Kidney epithelial cell (primary cell): ENCODE measurements around the gene UGGT1. TPM values are rescaled to one million over a fixed set of nuclear protein-coding genes. Genes with fewer than 3 reads are reported as not detected.

Source experiments
- DNase-seq: peaks from one replicate; pipeline ENCODE4 v3.0.0-alpha.2; 2010; ENCODE audit warnings: low read depth
- H3K27me3 ChIP-seq: 2 replicates; pipeline ENCODE4 v1.6.0; 2011; ENCODE audit warnings: low read length; ENCODE audit not compliant: control insufficient read depth, insufficient read depth
- H3K36me3 ChIP-seq: 2 replicates; pipeline ENCODE4 v1.5.1; 2011; ENCODE audit warnings: low read length; ENCODE audit not compliant: control insufficient read depth, insufficient read depth
- H3K4me3 ChIP-seq: 2 replicates; pipeline ENCODE4 v1.5.1; 2011; ENCODE audit warnings: low read depth, mild to moderate bottlenecking, control low read depth, low read length
- total RNA-seq: library from RNA; depleted of rRNA; stranded (reverse); fragments of >200 nt; gene quantifications from 2 replicates; pipeline ENCODE4 v1.2.3, GENCODE V29; 2015
- TF ChIP-seq, protein P1 (sequence below): IDR thresholded peaks from 2 replicates; pipeline ENCODE4 v1.5.1; 2011; ENCODE audit warnings: mild to moderate bottlenecking, moderate library complexity, low read length, control low read depth, inconsistent platforms; ENCODE audit not compliant: insufficient read depth, poor library complexity, severe bottlenecking

UGGT1 gene
- total RNA-seq, 1 donor from 2014 or later, result 67.8 TPM

- no peaks in the 10 kb centered on the region for H3K27me3 ChIP-seq
- TF ChIP-seq, protein P1, sequence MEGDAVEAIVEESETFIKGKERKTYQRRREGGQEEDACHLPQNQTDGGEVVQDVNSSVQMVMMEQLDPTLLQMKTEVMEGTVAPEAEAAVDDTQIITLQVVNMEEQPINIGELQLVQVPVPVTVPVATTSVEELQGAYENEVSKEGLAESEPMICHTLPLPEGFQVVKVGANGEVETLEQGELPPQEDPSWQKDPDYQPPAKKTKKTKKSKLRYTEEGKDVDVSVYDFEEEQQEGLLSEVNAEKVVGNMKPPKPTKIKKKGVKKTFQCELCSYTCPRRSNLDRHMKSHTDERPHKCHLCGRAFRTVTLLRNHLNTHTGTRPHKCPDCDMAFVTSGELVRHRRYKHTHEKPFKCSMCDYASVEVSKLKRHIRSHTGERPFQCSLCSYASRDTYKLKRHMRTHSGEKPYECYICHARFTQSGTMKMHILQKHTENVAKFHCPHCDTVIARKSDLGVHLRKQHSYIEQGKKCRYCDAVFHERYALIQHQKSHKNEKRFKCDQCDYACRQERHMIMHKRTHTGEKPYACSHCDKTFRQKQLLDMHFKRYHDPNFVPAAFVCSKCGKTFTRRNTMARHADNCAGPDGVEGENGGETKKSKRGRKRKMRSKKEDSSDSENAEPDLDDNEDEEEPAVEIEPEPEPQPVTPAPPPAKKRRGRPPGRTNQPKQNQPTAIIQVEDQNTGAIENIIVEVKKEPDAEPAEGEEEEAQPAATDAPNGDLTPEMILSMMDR, result no peak
- H3K36me3 ChIP-seq, result no peaks in the 10 kb centered on the region
- no peak for DNase-seq
- no peak overlapping the region for H3K4me3 ChIP-seq
Measured at GRCh38 chr2:128237081-128237534, 146.1 kb downstream of the UGGT1 start.

GRCh38 chr2:128237911-128238697 is 147.1 kb downstream of the UGGT1 start:
- TF ChIP-seq, protein P1, result no peak
- Histone ChIP-seq H3K36me3 (no peaks in the 10 kb centered on the region), H3K27me3 (no peaks in the 10 kb centered on the region), H3K4me3 (no peak overlapping the region)
- no peak for DNase-seq

DNA sequence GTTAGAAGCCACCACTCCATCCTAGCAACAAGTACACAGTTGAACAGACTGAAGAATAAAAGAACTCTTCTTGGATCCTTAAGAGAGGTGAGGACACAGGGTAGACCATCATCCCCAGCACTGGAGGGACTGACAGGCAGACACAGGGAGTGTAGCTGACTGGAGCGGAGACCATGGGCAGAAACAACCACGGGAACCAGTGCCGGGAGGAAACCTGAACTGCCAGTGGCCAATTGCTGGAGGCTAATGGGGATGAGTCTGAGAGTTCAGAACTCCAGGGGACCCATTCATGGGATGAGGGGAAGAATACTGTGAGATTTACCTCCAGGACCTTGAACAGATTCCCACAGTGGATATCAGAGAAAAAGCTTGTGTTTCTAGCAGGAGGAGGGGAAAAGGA is 150.9 kb downstream of the UGGT1 start:
- Histone ChIP-seq H3K4me3 (no peak overlapping the region), H3K36me3 (no peaks in the 10 kb centered on the region), H3K27me3 (no peaks in the 10 kb centered on the region)
- DNase-seq, result no peak
- TF ChIP-seq, protein P1, result no peak

Other genes with a start within 250 kb of the UGGT1 start
- 15.9 and 25.1 TPM in 2 replicates for gene POLR2D, start 233.0 kb upstream of the UGGT1 start, total RNA-seq
- 27.7 and 29.7 TPM in 2 replicates for gene AMMECR1L, start 205.2 kb upstream of the UGGT1 start, total RNA-seq
- gene SAP130, start 63.1 kb upstream of the UGGT1 start, total RNA-seq, result 6.6 and 9.3 TPM in 2 replicates
- 32.7 and 34.4 TPM in 2 replicates for gene HS6ST1, start 227.7 kb downstream of the UGGT1 start, total RNA-seq